Skin epidermis (tissue), 12 donors: ENCODE results near the gene CLINT1.

Experiments used
- H3K27ac ChIP-seq, 21 experiments: fragments of 200-600 bp; sonication (generic) in 11 of 21; one replicate each; pipeline ENCODE4 v1.5.0; 2020; ENCODE audit warnings: mild to moderate bottlenecking in 3 of 21, inconsistent platforms in 2 of 21, moderate library complexity in 2 of 21
- H3K4me3 ChIP-seq, 7 experiments: fragments of 200-600 bp; sonication (generic) in 2 of 7; one replicate each; pipeline ENCODE4 v1.5.0; 2020; ENCODE audit warnings: inconsistent platforms in 2 of 7, mild to moderate bottlenecking in 2 of 7, moderate library complexity in 1 of 7

The CLINT1 gene

DNA sequence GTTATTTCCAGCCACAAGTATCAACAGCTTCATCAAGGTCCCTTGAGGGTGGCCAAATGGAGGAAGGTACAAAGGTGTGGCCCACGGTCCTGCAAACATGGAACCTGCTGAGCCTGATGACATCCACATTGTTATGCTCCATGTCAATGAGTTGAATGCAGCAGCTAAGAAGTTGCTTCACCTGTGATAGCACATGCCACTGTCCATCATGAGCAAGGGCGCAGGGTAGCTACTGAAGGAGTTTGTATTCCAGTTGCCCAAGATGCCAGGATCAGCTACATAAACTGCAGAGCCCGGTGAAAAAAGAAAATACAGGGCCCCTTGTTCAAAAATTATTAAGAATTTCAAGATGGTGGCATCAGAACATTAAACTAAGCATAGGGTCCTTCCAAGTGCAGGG, 91.3 kb downstream of the CLINT1 start:
- Histone ChIP-seq H3K4me3 (no peak overlapping the region), H3K27ac (peak overlapping the region in 1 of 21 experiments; percentile 9)

- H3K4me3 ChIP-seq, result no peak overlapping the region
- no peak overlapping the region for H3K27ac ChIP-seq
These were observed 92.0 kb downstream of the CLINT1 start for GRCh38 chr5:157766902-157767301.

- no peak overlapping the region for H3K4me3 ChIP-seq
- no peak overlapping the region for H3K27ac ChIP-seq
These were observed 92.5 kb downstream of the CLINT1 start for GRCh38 chr5:157766442-157766841.

- H3K4me3 ChIP-seq, result no peak overlapping the region
- H3K27ac ChIP-seq, result no peak overlapping the region
These were observed 94.4 kb downstream of the CLINT1 start for GRCh38 chr5:157764531-157764930.

- H3K4me3 ChIP-seq, result no peak overlapping the region
- no peak overlapping the region for H3K27ac ChIP-seq
These were observed 97.0 kb downstream of the CLINT1 start for GRCh38 chr5:157761690-157762621.

GRCh38 chr5:157758706-157759105, 100.2 kb downstream of the CLINT1 start:
- Histone ChIP-seq H3K4me3 (no peak overlapping the region), H3K27ac (no peak overlapping the region)

- H3K27ac ChIP-seq, result no peak overlapping the region
- no peak overlapping the region for H3K4me3 ChIP-seq
These were observed 102.8 kb downstream of the CLINT1 start for GRCh38 chr5:157756122-157756521.

- Histone ChIP-seq H3K27ac (no peak overlapping the region), H3K4me3 (no peak overlapping the region)
These were observed 108.6 kb downstream of the CLINT1 start for GRCh38 chr5:157750320-157750719.

GRCh38 chr5:157749462-157749799, 109.5 kb downstream of the CLINT1 start:
- Histone ChIP-seq H3K27ac (no peak overlapping the region), H3K4me3 (no peak overlapping the region)

GRCh38 chr5:157748760-157749461, 110.0 kb downstream of the CLINT1 start:
- H3K4me3 ChIP-seq, result no peak overlapping the region
- H3K27ac ChIP-seq, result no peak overlapping the region

DNA sequence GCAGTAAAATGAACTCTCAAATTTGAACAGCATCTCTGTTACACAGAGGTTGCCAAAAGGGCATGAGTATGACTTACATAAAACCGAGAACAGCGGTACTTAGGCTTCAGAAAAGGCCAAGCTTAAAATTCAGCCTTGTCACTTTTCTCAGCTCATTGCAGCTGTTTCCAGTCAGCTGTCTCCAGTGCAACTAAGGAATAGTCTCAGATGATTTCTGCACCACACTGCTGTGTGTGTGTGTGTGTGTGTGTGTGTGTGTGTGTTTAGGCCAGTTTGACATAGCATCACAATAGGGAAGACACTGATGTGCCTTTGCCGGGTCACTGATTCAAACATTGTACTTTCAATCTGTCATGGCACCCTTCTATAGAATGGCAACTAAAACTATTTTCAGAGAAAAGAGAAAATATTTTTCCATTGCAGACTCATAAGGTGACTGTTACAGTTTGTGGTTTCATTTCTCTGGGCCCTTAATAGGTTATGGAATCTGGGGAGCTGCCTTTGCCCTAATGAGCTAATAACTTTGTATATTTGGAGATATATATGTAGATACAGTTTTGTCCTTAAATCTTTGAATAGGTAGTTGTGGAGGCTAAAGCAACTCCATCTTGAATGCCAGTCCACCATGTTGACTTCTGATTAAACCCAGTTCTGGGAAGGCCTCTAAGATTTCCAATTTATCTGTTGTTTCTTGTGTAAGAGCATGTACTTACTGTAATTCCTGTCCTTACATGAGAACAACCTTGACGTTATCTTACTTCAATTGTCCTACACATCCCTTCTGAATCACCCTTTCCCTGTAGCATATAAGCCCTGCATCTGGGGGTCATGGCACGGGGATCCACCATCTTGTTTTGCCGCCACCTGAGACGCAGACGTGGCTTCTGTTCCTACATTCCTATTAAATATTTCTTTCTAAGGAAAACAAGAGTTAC, 110.9 kb downstream of the CLINT1 start:
- Histone ChIP-seq H3K27ac (no peak overlapping the region), H3K4me3 (no peak overlapping the region)

DNA sequence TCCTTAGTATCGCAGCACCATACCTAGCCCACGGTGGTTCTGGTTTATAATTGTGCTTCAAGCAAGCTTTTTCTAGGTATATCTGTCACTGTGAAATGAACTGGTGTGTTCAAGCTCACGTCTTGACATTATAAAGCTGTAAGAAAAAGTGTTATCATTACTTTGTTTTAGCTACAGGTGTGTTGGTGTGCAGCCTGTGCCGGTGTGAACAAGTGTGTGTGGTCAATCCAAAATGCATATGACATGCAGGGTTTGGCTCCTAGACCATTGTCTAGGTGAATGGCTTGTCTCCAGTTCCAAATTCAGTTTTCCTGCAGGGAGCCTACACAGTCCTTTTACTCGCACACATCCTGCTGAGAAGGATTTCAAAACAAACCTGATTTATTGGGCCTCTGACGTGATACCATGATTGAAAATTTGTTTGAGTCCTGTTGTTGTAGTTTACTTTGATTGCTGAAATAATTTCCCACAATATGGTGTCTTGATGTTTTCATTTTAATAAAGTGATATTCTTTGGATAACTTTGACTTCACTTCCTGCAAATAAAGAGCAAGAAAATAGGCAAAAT, 111.7 kb downstream of the CLINT1 start:
- no peak overlapping the region for H3K4me3 ChIP-seq
- H3K27ac ChIP-seq, result no peak overlapping the region

- Histone ChIP-seq H3K4me3 (peak overlapping the region in 1 of 7 experiments; percentile 69), H3K27ac (peak overlapping the region in 1 of 21 experiments; percentile 84)
These were observed 113.9 kb downstream of the CLINT1 start for GRCh38 chr5:157745041-157745456.

GRCh38 chr5:157744051-157745011, 114.6 kb downstream of the CLINT1 start:
- peak overlapping the region; percentile 62 to 80 (median 70) for H3K4me3 ChIP-seq

GRCh38 chr5:157743163-157744050, 115.5 kb downstream of the CLINT1 start, which contains the start of gene LSM11:
TSS of gene LSM11 (plus strand) at chr5:157743712. CDS start at chr5:157743751, 39 bp downstream.
- peak within 1 kb of the TSS in 18 of 21 experiments; percentile 41 to 84 (median 74) for H3K27ac ChIP-seq
- peak within 1 kb of the TSS; percentile 62 to 80 (median 70) for H3K4me3 ChIP-seq

More at GRCh38 chr5:157744051-157745011, 114.6 kb downstream of the CLINT1 start:
- H3K27ac ChIP-seq, result peak overlapping the region in 18 of 21 experiments; percentile 41 to 84 (median 74)

- no peak overlapping the region for H3K4me3 ChIP-seq
These were observed 117.8 kb downstream of the CLINT1 start for GRCh38 chr5:157741131-157741530.

GRCh38 chr5:157740229-157740610, 118.7 kb downstream of the CLINT1 start:
- no peak overlapping the region for H3K4me3 ChIP-seq
- H3K27ac ChIP-seq, result no peak overlapping the region

More at GRCh38 chr5:157741131-157741530, 117.8 kb downstream of the CLINT1 start:
- no peak overlapping the region for H3K27ac ChIP-seq
